Nephron progenitor cell (in vitro differentiated cells): ENCODE data around the gene TMEM178B.

ENCODE experiments used
- DNase-seq: peaks from one replicate; pipeline ENCODE4 v3.0.0; 2021
- H3K27ac Mint-ChIP-seq: 2 replicates; pipeline ENCODE4 v1.8.0; 2021; ENCODE audit warnings: mild to moderate bottlenecking, moderate library complexity, mixed read lengths
- H3K27me3 Mint-ChIP-seq: 2 replicates; pipeline ENCODE4 v1.8.0; 2021; ENCODE audit warnings: mild to moderate bottlenecking, low read depth, mixed read lengths; ENCODE audit not compliant: poor library complexity
- H3K36me3 Mint-ChIP-seq: 2 replicates; pipeline ENCODE4 v1.8.0; 2021; ENCODE audit warnings: low read depth, mixed read lengths
- H3K4me1 Mint-ChIP-seq: 2 replicates; pipeline ENCODE4 v1.8.0; 2021; ENCODE audit warnings: mixed read lengths
- H3K4me3 Mint-ChIP-seq: 2 replicates; pipeline ENCODE4 v1.8.0; 2021; ENCODE audit warnings: mild to moderate bottlenecking, moderate library complexity, mixed read lengths
- H3K9me3 Mint-ChIP-seq: 2 replicates; pipeline ENCODE4 v1.8.0; 2021; ENCODE audit warnings: mild to moderate bottlenecking, moderate library complexity, mixed read lengths
- TF ChIP-seq, protein P1 (sequence below): fragments of 200-600 bp; sonication (generic); IDR thresholded peaks from 2 replicates; pipeline ENCODE4 v1.5.0; 2021; ENCODE audit warnings: antibody characterized with exemption

The TMEM178B gene

DNA sequence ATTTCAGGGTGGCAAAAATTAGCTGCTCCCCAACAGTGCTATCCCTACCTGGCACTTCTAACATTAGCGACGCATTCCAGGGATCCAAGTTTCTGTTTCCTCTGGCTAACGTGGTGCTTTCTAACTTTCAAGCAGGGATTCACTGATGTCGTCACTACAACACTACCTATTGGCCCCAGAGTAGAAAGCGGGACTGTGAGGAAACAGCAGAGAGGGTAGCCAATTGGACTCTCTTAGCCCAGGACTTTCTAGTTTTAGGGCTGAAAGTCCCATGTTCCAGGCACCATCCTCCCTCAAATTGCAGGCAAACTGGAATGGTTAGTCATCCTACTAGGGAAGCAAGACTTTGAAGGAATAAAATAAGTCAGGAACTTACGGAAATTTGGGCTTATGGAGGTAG lies 388.1 kb downstream of the TMEM178B start:
- Mint-ChIP-seq H3K9me3 (no peaks in the 10 kb centered on the region), H3K27ac (no peak overlapping the region), H3K4me1 (peaks cover 9% of the 10 kb centered on the region), H3K27me3 (peaks cover 22% of the 10 kb centered on the region), H3K4me3 (no peak overlapping the region), H3K36me3 (no peaks in the 10 kb centered on the region)
- no peak for DNase-seq
- TF ChIP-seq, protein P1, sequence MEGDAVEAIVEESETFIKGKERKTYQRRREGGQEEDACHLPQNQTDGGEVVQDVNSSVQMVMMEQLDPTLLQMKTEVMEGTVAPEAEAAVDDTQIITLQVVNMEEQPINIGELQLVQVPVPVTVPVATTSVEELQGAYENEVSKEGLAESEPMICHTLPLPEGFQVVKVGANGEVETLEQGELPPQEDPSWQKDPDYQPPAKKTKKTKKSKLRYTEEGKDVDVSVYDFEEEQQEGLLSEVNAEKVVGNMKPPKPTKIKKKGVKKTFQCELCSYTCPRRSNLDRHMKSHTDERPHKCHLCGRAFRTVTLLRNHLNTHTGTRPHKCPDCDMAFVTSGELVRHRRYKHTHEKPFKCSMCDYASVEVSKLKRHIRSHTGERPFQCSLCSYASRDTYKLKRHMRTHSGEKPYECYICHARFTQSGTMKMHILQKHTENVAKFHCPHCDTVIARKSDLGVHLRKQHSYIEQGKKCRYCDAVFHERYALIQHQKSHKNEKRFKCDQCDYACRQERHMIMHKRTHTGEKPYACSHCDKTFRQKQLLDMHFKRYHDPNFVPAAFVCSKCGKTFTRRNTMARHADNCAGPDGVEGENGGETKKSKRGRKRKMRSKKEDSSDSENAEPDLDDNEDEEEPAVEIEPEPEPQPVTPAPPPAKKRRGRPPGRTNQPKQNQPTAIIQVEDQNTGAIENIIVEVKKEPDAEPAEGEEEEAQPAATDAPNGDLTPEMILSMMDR: no peak

DNA sequence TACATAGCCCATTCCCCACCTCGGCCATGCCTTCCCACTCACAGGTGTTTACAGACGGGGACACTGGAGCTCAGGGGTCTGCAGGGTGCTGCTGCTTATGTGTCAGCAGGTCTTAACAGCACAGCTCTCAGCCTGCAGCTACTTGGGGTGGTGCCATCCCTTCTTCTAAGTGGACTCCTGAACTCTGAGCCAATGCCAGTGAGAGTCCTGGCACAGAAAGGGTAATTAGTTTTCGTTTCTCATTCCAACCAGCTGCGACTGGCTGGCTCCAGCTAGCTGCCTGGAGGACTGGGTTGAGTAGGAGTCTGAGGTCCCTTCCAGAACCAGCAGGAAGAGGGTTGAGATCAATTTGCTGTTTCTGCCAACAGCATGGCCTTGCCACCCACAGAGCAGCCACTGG lies 389.1 kb downstream of the TMEM178B start:
- TF ChIP-seq, protein P1: no peak
- H3K4me3 Mint-ChIP-seq: no peak overlapping the region
- peaks cover 9% of the 10 kb centered on the region for H3K4me1 Mint-ChIP-seq
- H3K9me3 Mint-ChIP-seq: no peaks in the 10 kb centered on the region
- no peaks in the 10 kb centered on the region for H3K36me3 Mint-ChIP-seq
- no peak for DNase-seq
- H3K27me3 Mint-ChIP-seq: peaks cover 19% of the 10 kb centered on the region
- H3K27ac Mint-ChIP-seq: no peak overlapping the region

DNA sequence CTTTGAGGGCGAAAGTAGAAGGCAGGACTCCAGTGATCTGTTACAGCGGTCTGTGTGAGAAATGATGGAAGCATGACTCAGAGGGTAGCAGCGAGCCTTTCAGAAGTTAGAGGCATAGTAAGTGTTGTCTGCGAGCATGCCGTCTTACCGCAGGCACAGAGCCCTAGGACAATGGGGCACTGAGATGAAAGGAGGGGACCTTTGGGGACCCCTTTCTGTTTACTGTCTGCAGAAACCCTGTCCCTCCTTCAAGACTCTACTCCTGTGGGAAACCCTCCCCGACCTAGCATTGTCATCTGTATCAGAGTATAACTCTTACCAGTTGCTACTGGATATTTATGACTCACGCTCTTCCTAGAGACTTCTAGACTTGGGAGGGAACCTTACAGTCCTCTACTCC lies 390.1 kb downstream of the TMEM178B start:
- Mint-ChIP-seq H3K4me3 (no peak overlapping the region), H3K27ac (no peak overlapping the region), H3K27me3 (peaks cover 17% of the 10 kb centered on the region), H3K4me1 (peaks cover 9% of the 10 kb centered on the region), H3K36me3 (no peaks in the 10 kb centered on the region), H3K9me3 (no peaks in the 10 kb centered on the region)
- DNase-seq: no peak
- TF ChIP-seq, protein P1: no peak

DNA sequence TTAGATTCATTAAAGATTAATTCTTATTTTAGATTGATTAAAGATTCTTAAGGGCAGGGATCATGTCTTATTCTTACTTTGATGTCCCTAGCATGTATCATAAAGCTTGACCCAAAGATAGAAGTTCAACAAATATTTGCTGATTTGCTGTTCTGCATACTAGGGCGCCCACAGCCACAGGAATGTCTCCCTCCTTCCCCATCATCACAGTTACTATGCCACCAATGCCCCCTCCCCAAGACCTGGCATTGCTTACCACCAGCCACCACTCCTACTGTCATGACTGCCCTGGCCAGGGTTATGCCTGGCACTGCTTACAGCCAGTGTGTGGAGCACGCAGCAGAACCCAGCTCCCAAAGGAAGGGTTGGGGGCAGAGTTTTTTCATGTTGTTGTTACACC lies 390.7 kb downstream of the TMEM178B start:
- TF ChIP-seq, protein P1: no peak
- H3K4me1 Mint-ChIP-seq: peaks cover 9% of the 10 kb centered on the region
- no peak for DNase-seq

DNA sequence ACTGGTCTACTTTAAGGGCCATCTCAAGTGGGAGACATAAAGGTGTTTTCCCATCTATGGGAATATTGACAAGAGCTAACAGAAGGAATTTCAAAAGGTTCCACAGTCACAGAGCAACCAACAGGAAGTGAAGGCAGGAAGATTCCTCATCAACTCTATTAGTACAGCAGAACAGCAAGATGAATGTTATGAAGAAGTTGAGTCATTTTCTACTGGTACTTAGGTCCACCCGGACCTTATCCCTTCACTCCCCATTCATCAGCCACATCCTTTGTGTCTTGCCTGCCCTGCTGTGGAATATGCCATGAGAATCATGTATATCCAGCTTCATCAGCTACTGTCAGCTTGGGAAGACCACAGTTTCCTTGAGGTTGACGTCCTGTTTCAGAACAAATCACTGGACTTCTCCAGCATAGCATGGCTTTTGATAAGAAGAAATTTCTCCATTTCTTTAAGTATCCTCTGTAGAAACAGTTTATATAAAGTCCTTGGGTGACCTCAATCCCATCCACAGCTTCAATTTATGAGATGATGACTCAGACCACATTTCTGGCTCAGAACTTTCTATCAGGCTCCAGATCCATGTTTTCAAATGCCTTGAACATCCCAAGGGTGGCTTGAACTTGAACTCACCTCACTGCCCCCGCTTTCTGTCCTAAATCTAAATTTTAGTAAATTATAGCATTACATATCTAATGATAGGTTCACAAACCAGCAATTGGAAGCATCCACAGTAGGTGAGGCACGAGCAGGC lies 392.5 kb downstream of the TMEM178B start:
- H3K9me3 Mint-ChIP-seq: no peaks in the 10 kb centered on the region
- no peak overlapping the region for H3K4me3 Mint-ChIP-seq
- no peaks in the 10 kb centered on the region for H3K36me3 Mint-ChIP-seq
- peaks cover 17% of the 10 kb centered on the region for H3K27me3 Mint-ChIP-seq
- H3K4me1 Mint-ChIP-seq: no peaks in the 10 kb centered on the region
- no peak overlapping the region for H3K27ac Mint-ChIP-seq
- TF ChIP-seq, protein P1: no peak
- DNase-seq: no peak

More for the DNA sequence above, 390.7 kb downstream of the TMEM178B start:
- no peak overlapping the region for H3K27ac Mint-ChIP-seq
- H3K27me3 Mint-ChIP-seq: peaks cover 17% of the 10 kb centered on the region
- no peak overlapping the region for H3K4me3 Mint-ChIP-seq
- H3K36me3 Mint-ChIP-seq: no peaks in the 10 kb centered on the region
- H3K9me3 Mint-ChIP-seq: no peaks in the 10 kb centered on the region

DNA sequence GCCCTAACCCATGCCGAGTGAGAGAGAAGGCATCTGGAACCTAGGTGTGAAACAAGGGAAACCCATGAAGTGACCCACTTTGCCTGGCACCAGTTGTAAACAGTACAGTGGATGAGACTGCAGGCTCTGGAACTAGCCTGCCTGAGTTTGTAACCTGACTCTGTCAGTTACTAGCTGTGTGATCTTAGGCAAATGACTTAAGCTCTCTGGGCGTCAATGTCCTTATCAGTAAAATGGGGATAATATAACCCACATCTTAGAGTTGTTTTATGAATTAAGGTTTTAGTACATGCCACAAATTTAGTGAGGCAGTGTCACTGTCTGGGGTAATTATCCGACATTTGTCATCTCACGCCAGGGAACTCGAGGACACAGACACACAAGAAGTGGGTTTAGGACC lies 394.5 kb downstream of the TMEM178B start:
- no peak for DNase-seq
- Mint-ChIP-seq H3K9me3 (no peaks in the 10 kb centered on the region), H3K4me3 (no peak overlapping the region), H3K4me1 (no peaks in the 10 kb centered on the region), H3K27me3 (peaks cover 12% of the 10 kb centered on the region), H3K27ac (no peak overlapping the region), H3K36me3 (no peaks in the 10 kb centered on the region)
- TF ChIP-seq, protein P1: no peak
